Spleen (tissue), 7 donors: Measurements from ENCODE around the gene SLC23A2.

ENCODE experiments used
- POLR2A ChIP-seq, 3 donors: fragments of 450-650 bp; IDR thresholded peaks; one replicate each; pipeline ENCODE4 v1.5.1; 2017; ENCODE audit warnings: antibody characterized with exemption in 3 of 3, mild to moderate bottlenecking in 1 of 3
- POLR2AphosphoS5 ChIP-seq, 3 donors: sonication (generic); formaldehyde crosslinking; IDR thresholded peaks; one replicate each; pipeline ENCODE4 v1.5.1; 2017; ENCODE audit warnings: antibody characterized with exemption in 3 of 3
- TF ChIP-seq, protein P1 (sequence below), 11 experiments: fragments of 200-600 bp in 7 of 11; fragments of 450-650 bp in 4 of 11; sonication (generic) in 4 of 11; IDR thresholded peaks in 8 of 11; conservative IDR thresholded peaks in 3 of 11; 1 replicate in 7 of 11; 2 replicates in 4 of 11; pipeline versions ENCODE4 v1.4.0 to v1.8.0; 2016 to 2021; ENCODE audit warnings: antibody characterized with exemption in 11 of 11, inconsistent platforms in 4 of 11, mild to moderate bottlenecking in 1 of 11
- donor health status: DM: no; HTN: no; CAD: no; lungs with moderate emphysema.
- donor health status: DM: no; HTN: no; CAD: no.
- donor health status: DM: no; HTN: no; CAD: no.

- TF ChIP-seq, protein P1, sequence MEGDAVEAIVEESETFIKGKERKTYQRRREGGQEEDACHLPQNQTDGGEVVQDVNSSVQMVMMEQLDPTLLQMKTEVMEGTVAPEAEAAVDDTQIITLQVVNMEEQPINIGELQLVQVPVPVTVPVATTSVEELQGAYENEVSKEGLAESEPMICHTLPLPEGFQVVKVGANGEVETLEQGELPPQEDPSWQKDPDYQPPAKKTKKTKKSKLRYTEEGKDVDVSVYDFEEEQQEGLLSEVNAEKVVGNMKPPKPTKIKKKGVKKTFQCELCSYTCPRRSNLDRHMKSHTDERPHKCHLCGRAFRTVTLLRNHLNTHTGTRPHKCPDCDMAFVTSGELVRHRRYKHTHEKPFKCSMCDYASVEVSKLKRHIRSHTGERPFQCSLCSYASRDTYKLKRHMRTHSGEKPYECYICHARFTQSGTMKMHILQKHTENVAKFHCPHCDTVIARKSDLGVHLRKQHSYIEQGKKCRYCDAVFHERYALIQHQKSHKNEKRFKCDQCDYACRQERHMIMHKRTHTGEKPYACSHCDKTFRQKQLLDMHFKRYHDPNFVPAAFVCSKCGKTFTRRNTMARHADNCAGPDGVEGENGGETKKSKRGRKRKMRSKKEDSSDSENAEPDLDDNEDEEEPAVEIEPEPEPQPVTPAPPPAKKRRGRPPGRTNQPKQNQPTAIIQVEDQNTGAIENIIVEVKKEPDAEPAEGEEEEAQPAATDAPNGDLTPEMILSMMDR (IDR thresholded peaks at IDR 0.05 in 8 of 11, conservative IDR thresholded peaks at IDR 0.05 in 3 of 11): no peak
- TF ChIP-seq POLR2AphosphoS5 (IDR thresholded peaks at IDR 0.05) (no peak), POLR2A (IDR thresholded peaks at IDR 0.05) (no peak)
Measured at GRCh38 chr20:4916971-4917881, 84.1 kb downstream of the SLC23A2 start.
